ENCODE measurements around the gene KLF13. TPM values are rescaled to one million over a fixed set of nuclear protein-coding genes. Genes with fewer than 3 reads are reported as not detected.

The KLF13 gene
- total RNA-seq, 3 donors from 2014 or later: 26.3 to 52.2 (median 28.2) TPM

- H3K36me3 ChIP-seq: no peaks in the 10 kb centered on the region
These were observed 56.0 kb downstream of the KLF13 start for GRCh38 chr15:31382713-31383045.

GRCh38 chr15:31383139-31383538 lies 56.5 kb downstream of the KLF13 start:
- TF ChIP-seq POLR2AphosphoS5 (IDR thresholded peaks at IDR 0.05): no peak
- no peak for TF ChIP-seq POLR2A (IDR thresholded peaks at IDR 0.05)
- TF ChIP-seq, protein P1, sequence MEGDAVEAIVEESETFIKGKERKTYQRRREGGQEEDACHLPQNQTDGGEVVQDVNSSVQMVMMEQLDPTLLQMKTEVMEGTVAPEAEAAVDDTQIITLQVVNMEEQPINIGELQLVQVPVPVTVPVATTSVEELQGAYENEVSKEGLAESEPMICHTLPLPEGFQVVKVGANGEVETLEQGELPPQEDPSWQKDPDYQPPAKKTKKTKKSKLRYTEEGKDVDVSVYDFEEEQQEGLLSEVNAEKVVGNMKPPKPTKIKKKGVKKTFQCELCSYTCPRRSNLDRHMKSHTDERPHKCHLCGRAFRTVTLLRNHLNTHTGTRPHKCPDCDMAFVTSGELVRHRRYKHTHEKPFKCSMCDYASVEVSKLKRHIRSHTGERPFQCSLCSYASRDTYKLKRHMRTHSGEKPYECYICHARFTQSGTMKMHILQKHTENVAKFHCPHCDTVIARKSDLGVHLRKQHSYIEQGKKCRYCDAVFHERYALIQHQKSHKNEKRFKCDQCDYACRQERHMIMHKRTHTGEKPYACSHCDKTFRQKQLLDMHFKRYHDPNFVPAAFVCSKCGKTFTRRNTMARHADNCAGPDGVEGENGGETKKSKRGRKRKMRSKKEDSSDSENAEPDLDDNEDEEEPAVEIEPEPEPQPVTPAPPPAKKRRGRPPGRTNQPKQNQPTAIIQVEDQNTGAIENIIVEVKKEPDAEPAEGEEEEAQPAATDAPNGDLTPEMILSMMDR (IDR thresholded peaks at IDR 0.05): no peak
- Histone ChIP-seq H3K4me3 (no peak overlapping the region), H3K27me3 (no peaks in the 10 kb centered on the region), H3K9me3 (no peaks in the 10 kb centered on the region), H3K36me3 (no peaks in the 10 kb centered on the region), H3K27ac (no peak overlapping the region), H3K4me1 (no peaks in the 10 kb centered on the region)
- intact Hi-C loops (cut with DNase I; ENCODE audit: low total_unique reads): no loop called here
- DNase-seq (ENCODE audit: low spot score in 2 of 2): no peak

More at GRCh38 chr15:31382713-31383045, 56.0 kb downstream of the KLF13 start:
- DNase-seq (ENCODE audit: low spot score in 2 of 2): no peak
- TF ChIP-seq POLR2AphosphoS5 (IDR thresholded peaks at IDR 0.05): no peak
- TF ChIP-seq, protein P1 (IDR thresholded peaks at IDR 0.05): no peak
- intact Hi-C loops (cut with DNase I; ENCODE audit: low total_unique reads): no loop called here
- no peaks in the 10 kb centered on the region for H3K27me3 ChIP-seq
- no peaks in the 10 kb centered on the region for H3K9me3 ChIP-seq
- H3K4me1 ChIP-seq: no peaks in the 10 kb centered on the region
- no peak overlapping the region for H3K27ac ChIP-seq
- H3K4me3 ChIP-seq: no peak overlapping the region

DNA sequence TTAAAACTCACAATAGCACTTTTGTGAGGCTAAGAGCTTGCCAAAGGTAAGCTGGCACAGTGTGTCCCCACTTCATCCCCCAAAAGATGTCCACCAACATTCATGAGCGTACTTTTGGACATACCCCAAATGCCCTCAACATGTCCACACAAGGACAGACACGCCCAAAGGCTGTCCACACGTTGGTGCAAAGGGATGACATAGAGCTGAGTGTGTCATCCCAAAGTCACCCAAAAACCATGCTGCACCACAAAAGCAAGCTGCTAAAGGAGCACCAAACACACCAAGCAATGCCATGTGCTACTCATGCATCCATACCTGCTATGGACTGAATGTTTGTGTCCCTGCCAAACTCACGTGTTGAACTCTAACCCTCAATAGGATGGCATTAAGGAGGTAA lies 57.9 kb downstream of the KLF13 start:
- TF ChIP-seq POLR2A (IDR thresholded peaks at IDR 0.05): no peak
- TF ChIP-seq, protein P1 (IDR thresholded peaks at IDR 0.05): no peak
- no peak for TF ChIP-seq POLR2AphosphoS5 (IDR thresholded peaks at IDR 0.05)
- intact Hi-C loops (cut with DNase I; ENCODE audit: low total_unique reads): no loop called here

GRCh38 chr15:31385736-31386135 lies 59.1 kb downstream of the KLF13 start:
- Histone ChIP-seq H3K4me1 (no peaks in the 10 kb centered on the region), H3K27ac (no peak overlapping the region), H3K36me3 (no peaks in the 10 kb centered on the region), H3K27me3 (no peaks in the 10 kb centered on the region), H3K9me3 (no peaks in the 10 kb centered on the region), H3K4me3 (no peak overlapping the region)
- TF ChIP-seq, protein P1 (IDR thresholded peaks at IDR 0.05): no peak
- TF ChIP-seq POLR2AphosphoS5 (IDR thresholded peaks at IDR 0.05) (no peak), POLR2A (IDR thresholded peaks at IDR 0.05) (no peak)
- intact Hi-C loops (cut with DNase I; ENCODE audit: low total_unique reads): no loop called here
- DNase-seq (ENCODE audit: low spot score in 2 of 2): no peak

More for the DNA sequence above, 57.9 kb downstream of the KLF13 start:
- no peaks in the 10 kb centered on the region for H3K9me3 ChIP-seq
- no peaks in the 10 kb centered on the region for H3K36me3 ChIP-seq
- DNase-seq (ENCODE audit: low spot score in 2 of 2): no peak
- no peak overlapping the region for H3K4me3 ChIP-seq
- no peak overlapping the region for H3K27ac ChIP-seq
- H3K4me1 ChIP-seq: no peaks in the 10 kb centered on the region
- no peaks in the 10 kb centered on the region for H3K27me3 ChIP-seq

DNA sequence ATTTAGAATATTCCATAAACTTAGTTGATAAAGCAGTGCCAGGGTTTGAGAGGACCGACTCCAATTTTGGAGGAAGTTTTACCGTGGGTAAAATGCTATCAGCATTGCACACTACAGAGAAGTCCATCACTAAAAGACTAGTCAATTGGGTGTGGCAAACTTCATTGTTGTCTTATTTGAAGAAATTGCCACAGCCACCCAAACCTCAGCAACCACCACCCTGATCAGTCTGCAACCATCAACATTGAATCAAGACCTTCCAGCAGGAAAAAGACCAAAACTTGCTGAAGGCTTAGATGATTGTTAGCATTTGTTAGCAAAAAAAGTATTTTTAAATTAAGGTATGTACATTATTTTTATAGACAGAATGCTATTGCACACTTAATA lies 60.5 kb downstream of the KLF13 start:
- Histone ChIP-seq H3K4me1 (no peaks in the 10 kb centered on the region), H3K9me3 (no peaks in the 10 kb centered on the region), H3K27ac (no peak overlapping the region), H3K27me3 (no peaks in the 10 kb centered on the region), H3K36me3 (no peaks in the 10 kb centered on the region), H3K4me3 (no peak overlapping the region)
- TF ChIP-seq POLR2A (IDR thresholded peaks at IDR 0.05): no peak
- TF ChIP-seq POLR2AphosphoS5 (IDR thresholded peaks at IDR 0.05): no peak
- intact Hi-C loops (cut with DNase I; ENCODE audit: low total_unique reads): no loop called here
- DNase-seq (ENCODE audit: low spot score in 2 of 2): no peak

Data from breast epithelium (tissue), 4 donors.